ENCODE data around the gene ENG. TPM values are rescaled to one million over a fixed set of nuclear protein-coding genes. Genes with fewer than 3 reads are reported as not detected.
A peak's percentile ranks its signal among the peaks of the same experiment; 100 is the strongest.

ENG gene
- total and polyA plus RNA-seq, 2 of the 8 experiments (the other 6 are each of a cell fraction or from before 2014, with no cell fraction given), result 1.8 to 4.4 TPM

GRCh38 chr9:127899128-127899943, 44.9 kb upstream of the ENG start, which contains the start of gene ST6GALNAC6:
ST6GALNAC6 (minus strand) TSS chr9:127899603; CDS start chr9:127897981, 1,622 bp downstream.
- Histone ChIP-seq H3K79me1 (ENCODE audit: low read depth, low read length) (peaks cover 10% of the 10 kb centered on the region), H2BK120ac (replicated peaks; ENCODE audit: low read depth, low read length) (peak within 1 kb of the TSS; percentile 54), H4K91ac (replicated peaks; ENCODE audit: insufficient read length, low read length) (peak within 1 kb of the TSS; percentile 74), H2AK5ac (ENCODE audit: low read depth, low read length) (peak within 1 kb of the TSS; percentile 93; the same call in 1 of the 2 replicates), H3K23me2 (ENCODE audit: low read depth, low read length) (peaks cover 5% of the 10 kb centered on the region; the same call in 1 of the 2 replicates), H2BK20ac (ENCODE audit: low read length) (0 out of 2 replicates have a peak within 1 kb of the TSS, but pooled peaks have one; percentile 28), H3K56ac (replicated peaks; ENCODE audit: insufficient read length, low read depth, low read length) (peak within 1 kb of the TSS; percentile 77), H3K14ac (ENCODE audit: insufficient read length) (no peak within 1 kb of the TSS), H4K8ac (ENCODE audit: extremely low read depth, insufficient read depth, low read length) (peak within 1 kb of the TSS; percentile 91), H3K27ac (ENCODE audit: low read depth, low read length) (no peak within 1 kb of the TSS), H3K23ac (ENCODE audit: insufficient read length) (no peak within 1 kb of the TSS), H3K9me3 (ENCODE audit: insufficient read depth in 2 of 2, low read depth in 1 of 2, low read length in 1 of 2) (no peaks in the 10 kb centered on the region), H3K4ac (replicated peaks; ENCODE audit: insufficient read length, low read depth, low read length) (peak within 1 kb of the TSS; percentile 67), H2BK12ac (ENCODE audit: low read depth, low read length) (peak within 1 kb of the TSS; percentile 80; the same call in 1 of the 2 replicates), H3K4me2 (ENCODE audit: insufficient read depth in 1 of 2, low read depth in 2 of 2, low read length in 2 of 2) (peak within 1 kb of the TSS; percentile 70 to 83), H4K20me1 (replicated peaks in 1 of 2; ENCODE audit: control insufficient read depth in 1 of 2, insufficient read depth in 2 of 2, low read length in 2 of 2) (peaks cover 5 to 13% of the 10 kb centered on the region in 2 experiments), H3K18ac (ENCODE audit: extremely low read depth, low read length) (peak within 1 kb of the TSS; percentile 60), H3K36me3 (ENCODE audit: control insufficient read depth in 2 of 4, insufficient read depth in 4 of 4, low read length in 3 of 4) (peaks cover 12 to 17% (median 14%) of the 10 kb centered on the region in 4 experiments), H2BK15ac (ENCODE audit: low read length) (peak within 1 kb of the TSS; percentile 36; the same call in 1 of the 2 replicates), H4K5ac (ENCODE audit: insufficient read length, low read depth, low read length) (peak within 1 kb of the TSS; percentile 57), H3K79me2 (ENCODE audit: control insufficient read depth in 1 of 2, insufficient read depth in 2 of 2, low read length in 2 of 2) (peaks cover 0 to 4% of the 10 kb centered on the region in 2 experiments; a peak in 1 of 4 replicates), H3K9ac (replicated peaks in 1 of 4; ENCODE audit: extremely low read depth in 1 of 4, low read depth in 3 of 4, low read length in 3 of 4) (peak within 1 kb of the TSS in 3 of 4 experiments; percentile 41 to 60 (median 42); a peak in 6 of 7 replicates), H3K4me3 (ENCODE audit: extremely low read depth in 1 of 4, insufficient read depth in 2 of 4, low read depth in 3 of 4, low read length in 4 of 4) (peak within 1 kb of the TSS; percentile 78 to 99 (median 88)), H2AFZ (ENCODE audit: low read length) (no peak within 1 kb of the TSS), H3K27me3 (replicated peaks in 1 of 4; ENCODE audit: control insufficient read depth in 3 of 4, extremely low read depth in 1 of 4, insufficient read depth in 3 of 4, low read length in 3 of 4) (no peaks in the 10 kb centered on the region), H3K4me1 (replicated peaks in 1 of 4; ENCODE audit: control insufficient read depth in 3 of 4, insufficient read depth in 4 of 4, low read length in 3 of 4) (peaks cover 3 to 40% (median 25%) of the 10 kb centered on the region in 4 experiments), H2BK5ac (ENCODE audit: low read depth, low read length) (peak within 1 kb of the TSS; percentile 52; the same call in 1 of the 2 replicates)
- no peak for FAIRE-seq
- DNase-seq (ENCODE audit: low read depth in 1 of 2, low spot score in 2 of 2), result peak in 1 of 2 experiments; percentile 82
- WGBS, 2 experiments (ENCODE audit: extremely low coverage in 1 of 2, insufficient coverage in 1 of 2, insufficient read length in 1 of 2, insufficient replicate concordance in 2 of 2, low coverage in 1 of 2, low lambda C conversion rate in 2 of 2, missing lambda C conversion rate in 1 of 2), result 23% methylated on average over 9 of the region's 89 CpGs; no CpG with 5 or more reads in 1 of the 2 experiments
- CTCF ChIA-PET (ENCODE audit: partially characterized antibody), result interaction anchor here (0.6 to 3.0 kb wide), 14 partner anchors 9 to 188 kb away, joined by 3 to 14 read pairs (median 3); partner anchors contain the start of gene TOR2A
- POLR2A ChIA-PET (ENCODE audit: partially characterized antibody), result interaction anchor here (0.6 to 10.1 kb wide), 18 partner anchors 10 to 1185 kb away, joined by 3 to 91 read pairs (median 4); partner anchors contain the start of genes AK1, ENG, ST6GALNAC4 and TOR2A
- TF ChIP-seq POLR2A (IDR thresholded peaks at IDR 0.05; ENCODE audit: control extremely low read depth in 1 of 2, low read depth in 2 of 2, low read length in 2 of 2) (peak in 1 of 2 experiments; percentile 44; a peak in 1 of 3 replicates), FOSL1 (IDR thresholded peaks at IDR 0.05; ENCODE audit: insufficient read depth, low read depth, low read length) (peak; percentile 99), BACH1 (IDR thresholded peaks at IDR 0.05; ENCODE audit: low read length) (0 out of 2 replicates have a peak, but pooled peaks have one; percentile 16), POLR2AphosphoS5 (IDR thresholded peaks at IDR 0.05; ENCODE audit: low read depth, low read length) (peak; percentile 30; the same call in 1 of the 2 replicates), RAD21 (IDR thresholded peaks at IDR 0.05 in 1 of 2, conservative IDR thresholded peaks at IDR 0.05 in 1 of 2; ENCODE audit: low read depth in 2 of 2, low read length in 2 of 2) (no peak), SIN3A (conservative IDR thresholded peaks at IDR 0.05 in 1 of 2, IDR thresholded peaks at IDR 0.05 in 1 of 2; ENCODE audit: low read depth in 1 of 2, low read length in 2 of 2) (peak in 1 of 2 experiments; percentile 51; a peak in 1 of 4 replicates), NANOG (IDR thresholded peaks at IDR 0.05; ENCODE audit: insufficient read depth, low read depth, low read length, poor library complexity, severe bottlenecking) (no peak), PHF8 (conservative IDR thresholded peaks at IDR 0.05; ENCODE audit: low read depth, low read length) (peak; percentile 54; the same call in 1 of the 2 replicates), TAF7 (optimal IDR thresholded peaks at IDR 0.05; ENCODE audit: borderline replicate concordance, low read depth, low read length) (peak; percentile 41)
